ENCODE measurements around the gene PTGER1.
"Not testable (repeated sequence)": the region's sequence is repeated elsewhere in the genome, so short reads cannot be mapped to it uniquely, and the experiment has no call there.

The PTGER1 gene

GRCh38 chr19:14475251-14476073 lies at the start of gene PTGER1:
TSS of gene PTGER1 (minus strand) at chr19:14475354. CDS start at chr19:14474320, 1,034 bp downstream.
- no peak for DNase-seq (ENCODE audit: low read depth in 2 of 2)

- DNase-seq (ENCODE audit: low read depth in 2 of 2): no peak
Observed at GRCh38 chr19:14520543-14520942, 45.4 kb upstream of the PTGER1 start.

- no peak for DNase-seq (ENCODE audit: low read depth in 2 of 2)
Observed at GRCh38 chr19:14519860-14520407, 44.8 kb upstream of the PTGER1 start.

- no peak for DNase-seq (ENCODE audit: low read depth in 2 of 2)
Observed at GRCh38 chr19:14519245-14519859, 44.2 kb upstream of the PTGER1 start.

- peak in 1 of 2 donors; percentile 71 for DNase-seq (ENCODE audit: low read depth in 2 of 2)
Observed at GRCh38 chr19:14517840-14518505, 42.8 kb upstream of the PTGER1 start, which contains the start of gene DNAJB1. TSS of gene DNAJB1 (minus strand) at chr19:14518397. CDS start at chr19:14518349, 48 bp downstream.

GRCh38 chr19:14517446-14517839 lies 42.3 kb upstream of the PTGER1 start:
- DNase-seq (ENCODE audit: low read depth in 2 of 2): no peak

GRCh38 chr19:14516746-14517438 lies 41.7 kb upstream of the PTGER1 start:
- DNase-seq (ENCODE audit: low read depth in 2 of 2): no peak

- no peak for DNase-seq (ENCODE audit: low read depth in 2 of 2)
Observed at GRCh38 chr19:14516048-14516534, 40.9 kb upstream of the PTGER1 start.

- no peak for DNase-seq (ENCODE audit: low read depth in 2 of 2)
Observed at GRCh38 chr19:14515501-14516047, 40.4 kb upstream of the PTGER1 start.

GRCh38 chr19:14514215-14514863 lies 39.2 kb upstream of the PTGER1 start:
- no peak for DNase-seq (ENCODE audit: low read depth in 2 of 2)

- DNase-seq (ENCODE audit: low read depth in 2 of 2): no peak
Observed at GRCh38 chr19:14512406-14512961, 37.3 kb upstream of the PTGER1 start.

- no peak for DNase-seq (ENCODE audit: low read depth in 2 of 2)
Observed at GRCh38 chr19:14511229-14511593, 36.1 kb upstream of the PTGER1 start.

- DNase-seq (ENCODE audit: low read depth in 2 of 2): no peak
Observed at GRCh38 chr19:14510311-14511228, 35.4 kb upstream of the PTGER1 start.

- no peak for DNase-seq (ENCODE audit: low read depth in 2 of 2)
Observed at GRCh38 chr19:14507704-14508542, 32.8 kb upstream of the PTGER1 start.

- peak; percentile 33 to 47 for DNase-seq (ENCODE audit: low read depth in 2 of 2)
Observed at GRCh38 chr19:14505488-14506239, 30.5 kb upstream of the PTGER1 start.

GRCh38 chr19:14504575-14504974 lies 29.4 kb upstream of the PTGER1 start:
- not testable (repeated sequence) for DNase-seq (ENCODE audit: low read depth in 2 of 2)

- no peak for DNase-seq (ENCODE audit: low read depth in 2 of 2)
Observed at GRCh38 chr19:14503285-14503684, 28.1 kb upstream of the PTGER1 start.
